IMR-90 (cell line): ENCODE measurements around the gene USP40. TPM values are rescaled to one million over a fixed set of nuclear protein-coding genes. Genes with fewer than 3 reads are reported as not detected.

ENCODE experiments used
- ATAC-seq: fragments of 200-7000 bp; cut with Tn5 transposase; 2 replicates; pipeline ENCODE4 v1.9.1; 2020; ENCODE audit warnings: low read depth, mild to moderate bottlenecking, moderate library complexity
- BruUV-seq: library from RNA; stranded (reverse); fragments of 400-500 nt; replicated peaks from 2 replicates; lab custom pipeline; 2021; lab: Mats Ljungman, UMichigan
- CTCF ChIA-PET: fragments of 300-600 bp; formaldehyde crosslinking; extraction: SDS; loops from one replicate; lab custom pipeline; 2021; ENCODE audit warnings: antibody characterized with exemption; lab: Yijun Ruan, JAX
- POLR2A ChIA-PET: fragments of 300-600 bp; sonication (Branson Sonifier 250); formaldehyde crosslinking; loops from one replicate; lab custom pipeline; 2022; ENCODE audit warnings: antibody characterized with exemption; ENCODE audit not compliant: unreplicated experiment; lab: Charles Lee
- DNase-seq: peaks from one replicate; pipeline ENCODE4 v3.0.0; 2013
- H2AFZ ChIP-seq: replicated peaks from 2 replicates; pipeline ENCODE3; 2013; ENCODE audit warnings: low read length, mild to moderate bottlenecking; ENCODE audit not compliant: poor library complexity
- H2AK5ac ChIP-seq: 2 replicates; pipeline ENCODE4 v1.6.1; 2013; ENCODE audit warnings: low read depth, low read length, inconsistent platforms
- H2AK9ac ChIP-seq: replicated peaks from 2 replicates; pipeline ENCODE3; 2013; ENCODE audit warnings: mild to moderate bottlenecking, low read depth, low read length, moderate library complexity; ENCODE audit not compliant: poor library complexity
- H2BK120ac ChIP-seq: 2 replicates; pipeline ENCODE4 v1.6.1; 2013; ENCODE audit warnings: low read depth, low read length, inconsistent platforms
- H2BK15ac ChIP-seq: 3 replicates; pipeline ENCODE4 v1.6.1; 2013; ENCODE audit warnings: low read depth, low read length, inconsistent platforms
- H2BK20ac ChIP-seq: 2 replicates; pipeline ENCODE4 v1.6.1; 2013; ENCODE audit warnings: low read depth, mild to moderate bottlenecking, inconsistent platforms, low read length, moderate library complexity
- H2BK5ac ChIP-seq: 2 replicates; pipeline ENCODE4 v1.6.1; 2013; ENCODE audit warnings: mild to moderate bottlenecking, low read depth, low read length, inconsistent platforms; ENCODE audit not compliant: poor library complexity, severe bottlenecking
- H3K14ac ChIP-seq: replicated peaks from 2 replicates; pipeline ENCODE4 v1.6.1; 2013; ENCODE audit warnings: low read depth, low read length, inconsistent platforms
- H3K18ac ChIP-seq: 2 replicates; pipeline ENCODE4 v1.6.1; 2013; ENCODE audit warnings: low read depth, low read length, control low read depth
- H3K23ac ChIP-seq: 2 replicates; pipeline ENCODE4 v1.6.1; 2013; ENCODE audit warnings: low read depth, low read length, inconsistent platforms
- H3K27ac ChIP-seq: 2 replicates; pipeline ENCODE4 v1.5.1; 2013; ENCODE audit warnings: mild to moderate bottlenecking, control low read depth, low read length; ENCODE audit not compliant: insufficient read depth
- H3K27me3 ChIP-seq: 2 replicates; pipeline ENCODE4 v1.6.1; 2013; ENCODE audit warnings: low read length; ENCODE audit not compliant: control insufficient read depth, insufficient read depth
- H3K36me3 ChIP-seq: 2 replicates; pipeline ENCODE4 v1.6.1; 2013; ENCODE audit warnings: low read length, mixed read lengths; ENCODE audit not compliant: control insufficient read depth, insufficient read depth
- H3K4ac ChIP-seq: 2 replicates; pipeline ENCODE4 v1.6.1; 2013; ENCODE audit warnings: low read depth, low read length, inconsistent platforms
- H3K4me1 ChIP-seq: 2 replicates; pipeline ENCODE4 v1.6.1; 2013; ENCODE audit warnings: low read length, mixed read lengths; ENCODE audit not compliant: control insufficient read depth, insufficient read depth
- H3K4me2 ChIP-seq: 2 replicates; pipeline ENCODE4 v1.6.1; 2013; ENCODE audit warnings: low read depth, mild to moderate bottlenecking, control low read depth, low read length, moderate library complexity
- H3K4me3 ChIP-seq: 2 replicates; pipeline ENCODE4 v1.5.1; 2013; ENCODE audit warnings: low read depth, mild to moderate bottlenecking, control low read depth, low read length, moderate library complexity; ENCODE audit not compliant: insufficient read depth
- H3K56ac ChIP-seq: 2 replicates; pipeline ENCODE4 v1.6.1; 2013; ENCODE audit warnings: low read length, inconsistent platforms; ENCODE audit not compliant: insufficient read depth; ENCODE audit errors: extremely low read depth
- H3K79me1 ChIP-seq, 2 experiments: 2 replicates each; pipeline ENCODE4 v1.6.1; 2013; ENCODE audit warnings: low read length in 2 of 2, inconsistent platforms in 1 of 2, low read depth in 1 of 2
- H3K9ac ChIP-seq: 2 replicates; pipeline ENCODE4 v1.6.1; 2013; ENCODE audit warnings: low read depth, low read length, control low read depth
- H3K9me1 ChIP-seq: 2 replicates; pipeline ENCODE4 v1.6.1; 2013; ENCODE audit warnings: low read length, inconsistent platforms; ENCODE audit not compliant: insufficient read depth
- H3K9me3 ChIP-seq: 2 replicates; pipeline ENCODE4 v1.6.1; 2013; ENCODE audit warnings: low read length; ENCODE audit not compliant: control insufficient read depth, insufficient read depth
- H4K20me1 ChIP-seq: 2 replicates; pipeline ENCODE4 v1.6.1; 2013; ENCODE audit warnings: low read length, inconsistent platforms; ENCODE audit not compliant: insufficient read depth
- H4K5ac ChIP-seq: 2 replicates; pipeline ENCODE4 v1.6.1; 2013; ENCODE audit warnings: mild to moderate bottlenecking, low read depth, low read length, control low read depth
- H4K8ac ChIP-seq, 2 experiments: 2 replicates each; pipeline ENCODE4 v1.6.1; 2013; ENCODE audit warnings: low read depth in 2 of 2, low read length in 2 of 2, control low read depth in 1 of 2, inconsistent platforms in 1 of 2
- H4K91ac ChIP-seq: 2 replicates; pipeline ENCODE4 v1.6.1; 2013; ENCODE audit warnings: low read depth, low read length, inconsistent platforms; ENCODE audit not compliant: insufficient read depth
- BHLHE40 ChIP-seq: fragments of 150-350 bp; IDR thresholded peaks from 2 replicates; pipeline ENCODE4 v1.6.1; 2016; ENCODE audit warnings: mild to moderate bottlenecking, low read depth, low read length
- CEBPB ChIP-seq: IDR thresholded peaks from 2 replicates; pipeline ENCODE4 v1.6.1; 2012; ENCODE audit warnings: low read depth, low read length, improper control_type of control experiment
- CHD1 ChIP-seq: IDR thresholded peaks from 2 replicates; pipeline ENCODE4 v1.6.1; 2012; ENCODE audit warnings: low read depth, low read length, improper control_type of control experiment
- ELK1 ChIP-seq: fragments of 150-350 bp; IDR thresholded peaks from 2 replicates; pipeline ENCODE4 v1.6.1; 2016; ENCODE audit warnings: low read depth, mild to moderate bottlenecking, low read length, moderate library complexity, borderline replicate concordance
- FOS ChIP-seq: fragments of 150-350 bp; IDR thresholded peaks from 2 replicates; pipeline ENCODE4 v1.6.1; 2016; ENCODE audit warnings: low read depth, low read length
- MAFK ChIP-seq: IDR thresholded peaks from 2 replicates; pipeline ENCODE4 v1.6.1; 2012; ENCODE audit warnings: low read depth, low read length, improper control_type of control experiment
- MAZ ChIP-seq: IDR thresholded peaks from 2 replicates; pipeline ENCODE4 v1.6.1; 2012; ENCODE audit warnings: low read depth, mild to moderate bottlenecking, low read length, improper control_type of control experiment, moderate library complexity, borderline replicate concordance
- MXI1 ChIP-seq: IDR thresholded peaks from 2 replicates; pipeline ENCODE4 v1.6.1; 2012; ENCODE audit warnings: low read depth, mild to moderate bottlenecking, low read length, moderate library complexity, borderline replicate concordance
- NFE2L2 ChIP-seq: fragments of 150-350 bp; IDR thresholded peaks from 2 replicates; pipeline ENCODE4 v1.6.1; 2016; ENCODE audit warnings: low read depth, mild to moderate bottlenecking, low read length
- POLR2A ChIP-seq: IDR thresholded peaks from 2 replicates; pipeline ENCODE4 v1.6.1; 2012; ENCODE audit warnings: mild to moderate bottlenecking, low read depth, low read length
- RAD21 ChIP-seq: IDR thresholded peaks from 2 replicates; pipeline ENCODE4 v1.6.1; 2012; ENCODE audit warnings: low read length, improper control_type of control experiment
- RCOR1 ChIP-seq: IDR thresholded peaks from 2 replicates; pipeline ENCODE4 v1.6.1; 2012; ENCODE audit warnings: mild to moderate bottlenecking, low read length, improper control_type of control experiment; ENCODE audit not compliant: insufficient replicate concordance
- RFX5 ChIP-seq: IDR thresholded peaks from 2 replicates; pipeline ENCODE4 v1.8.0; 2012; ENCODE audit warnings: low read depth, mild to moderate bottlenecking, low read length, moderate library complexity
- SMC3 ChIP-seq: fragments of 150-350 bp; IDR thresholded peaks from 2 replicates; pipeline ENCODE4 v1.6.1; 2016; ENCODE audit warnings: low read depth, mild to moderate bottlenecking, antibody characterized with exemption, low read length, moderate library complexity
- WGBS, 2 experiments: methylation state at CpG; one replicate each; pipeline versions ENCODE4 v1.1.5 to v1.1.7; 2013; ENCODE audit warnings: missing lambda C conversion rate in 2 of 2; ENCODE audit not compliant: insufficient read length in 1 of 2; ENCODE audit errors: extremely low coverage in 2 of 2; 5-methylcytosine and 5-hydroxymethylcytosine counted together
- dilution Hi-C: fragments of 300-500 bp; cut with HindIII; formaldehyde crosslinking; loops from one replicate; pipeline ENCODE4 v1.14.3; 2018; ENCODE audit warnings: low sequenced_read_pairs; ENCODE audit not compliant: unreplicated experiment
- in situ Hi-C: fragments of 300-500 bp; cut with MboI; formaldehyde crosslinking; loops from 3 replicates; pipeline ENCODE4 v1.14.3; 2019; ENCODE audit warnings: low sequenced_read_pairs, inconsistent platforms, mixed read lengths
- intact Hi-C: fragments of 100-400 bp; cut with micrococcal nuclease; formaldehyde crosslinking; loops from 2 replicates; pipeline ENCODE4 v1.10.0; 2022
- polyA plus RNA-seq, 3 experiments: library from polyadenylated mRNA; depleted of rRNA; stranded (reverse); fragments of >200 nt; gene quantifications; 2 replicates each; pipeline ENCODE4 v1.2.3, GENCODE V29; 2012; ENCODE audit warnings: low replicate concordance in 1 of 3
- total RNA-seq: library from RNA; depleted of rRNA; stranded (reverse); fragments of >200 nt; gene quantifications from 2 replicates; pipeline ENCODE4 v1.2.3, GENCODE V29; 2012
- TF ChIP-seq, protein P1 (sequence below): conservative IDR thresholded peaks from 2 replicates; pipeline ENCODE4 v1.5.1; 2012; ENCODE audit warnings: mild to moderate bottlenecking, low read depth, low read length, improper control_type of control experiment
- TF ChIP-seq, protein P2 (sequence below): fragments of 150-350 bp; IDR thresholded peaks from 2 replicates; pipeline ENCODE4 v1.6.1; 2017; ENCODE audit warnings: mild to moderate bottlenecking, antibody characterized with exemption, low read length, low read depth

The USP40 gene
- total and polyA plus RNA-seq, 2 of the 4 experiments (the other 2 are of a cell fraction) = 30.1 to 30.8 TPM

GRCh38 chr2:233480490-233481202, 85.9 kb downstream of the USP40 start:
- no peak overlapping the region for H3K4ac ChIP-seq
- H3K56ac ChIP-seq = no peak overlapping the region
- no peaks in the 10 kb centered on the region for H3K4me1 ChIP-seq
- ATAC-seq (no peak), DNase-seq (no peak)
- peaks cover 47% of the 10 kb centered on the region for H3K36me3 ChIP-seq
- no peak overlapping the region for H2BK120ac ChIP-seq
- H2BK5ac ChIP-seq = no peak overlapping the region
- H3K79me1 ChIP-seq = no peaks in the 10 kb centered on the region
- 72% methylated on average over 7 of the region's 21 CpGs; no CpG with 5 or more reads in 1 of the 2 experiments for WGBS, 2 experiments
- no peaks in the 10 kb centered on the region for H3K27me3 ChIP-seq
- no peak overlapping the region for H3K23ac ChIP-seq
- no peak overlapping the region for H3K27ac ChIP-seq
- H3K9ac ChIP-seq = no peak overlapping the region
- H3K18ac ChIP-seq = no peak overlapping the region
- no peak overlapping the region for H4K91ac ChIP-seq
- no peaks in the 10 kb centered on the region for H3K9me3 ChIP-seq
- H2AK5ac ChIP-seq = no peak overlapping the region
- no peak overlapping the region for H3K4me3 ChIP-seq
- intact Hi-C loops = no loop called here
- POLR2A ChIA-PET = no interaction called here
- TF ChIP-seq BHLHE40 (no peak), NFE2L2 (no peak), RFX5 (no peak), FOS (no peak), POLR2A (no peak), RCOR1 (no peak), ELK1 (no peak), MAFK (no peak), MAZ (no peak), RAD21 (no peak), CEBPB (no peak), CHD1 (no peak), MXI1 (no peak), SMC3 (no peak)
- TF ChIP-seq, protein P1, sequence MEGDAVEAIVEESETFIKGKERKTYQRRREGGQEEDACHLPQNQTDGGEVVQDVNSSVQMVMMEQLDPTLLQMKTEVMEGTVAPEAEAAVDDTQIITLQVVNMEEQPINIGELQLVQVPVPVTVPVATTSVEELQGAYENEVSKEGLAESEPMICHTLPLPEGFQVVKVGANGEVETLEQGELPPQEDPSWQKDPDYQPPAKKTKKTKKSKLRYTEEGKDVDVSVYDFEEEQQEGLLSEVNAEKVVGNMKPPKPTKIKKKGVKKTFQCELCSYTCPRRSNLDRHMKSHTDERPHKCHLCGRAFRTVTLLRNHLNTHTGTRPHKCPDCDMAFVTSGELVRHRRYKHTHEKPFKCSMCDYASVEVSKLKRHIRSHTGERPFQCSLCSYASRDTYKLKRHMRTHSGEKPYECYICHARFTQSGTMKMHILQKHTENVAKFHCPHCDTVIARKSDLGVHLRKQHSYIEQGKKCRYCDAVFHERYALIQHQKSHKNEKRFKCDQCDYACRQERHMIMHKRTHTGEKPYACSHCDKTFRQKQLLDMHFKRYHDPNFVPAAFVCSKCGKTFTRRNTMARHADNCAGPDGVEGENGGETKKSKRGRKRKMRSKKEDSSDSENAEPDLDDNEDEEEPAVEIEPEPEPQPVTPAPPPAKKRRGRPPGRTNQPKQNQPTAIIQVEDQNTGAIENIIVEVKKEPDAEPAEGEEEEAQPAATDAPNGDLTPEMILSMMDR = no peak
- TF ChIP-seq, protein P2, sequence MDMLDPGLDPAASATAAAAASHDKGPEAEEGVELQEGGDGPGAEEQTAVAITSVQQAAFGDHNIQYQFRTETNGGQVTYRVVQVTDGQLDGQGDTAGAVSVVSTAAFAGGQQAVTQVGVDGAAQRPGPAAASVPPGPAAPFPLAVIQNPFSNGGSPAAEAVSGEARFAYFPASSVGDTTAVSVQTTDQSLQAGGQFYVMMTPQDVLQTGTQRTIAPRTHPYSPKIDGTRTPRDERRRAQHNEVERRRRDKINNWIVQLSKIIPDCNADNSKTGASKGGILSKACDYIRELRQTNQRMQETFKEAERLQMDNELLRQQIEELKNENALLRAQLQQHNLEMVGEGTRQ = no peak
- H2BK15ac ChIP-seq = no peak overlapping the region
- no peak overlapping the region for H3K4me2 ChIP-seq
- no peak overlapping the region for H3K14ac ChIP-seq
- BruUV-seq = no TSS peak
- peaks cover 1% of the 10 kb centered on the region; the same call in 1 of the 2 replicates for H3K9me1 ChIP-seq
- in situ Hi-C loops = no loop called here
- CTCF ChIA-PET = no interaction called here
- H2AFZ ChIP-seq = no peak overlapping the region
- no peak overlapping the region for H4K8ac ChIP-seq
- no peak overlapping the region for H2BK20ac ChIP-seq
- no peaks in the 10 kb centered on the region for H4K20me1 ChIP-seq
- H4K5ac ChIP-seq = no peak overlapping the region
- dilution Hi-C loops = no loop called here
- peak overlapping the region; percentile 35 for H2AK9ac ChIP-seq
